ENCODE measurements around the gene ANKRD11. TPM values are rescaled to one million over a fixed set of nuclear protein-coding genes. Genes with fewer than 3 reads are reported as not detected.

Gene ANKRD11
- total RNA-seq, 1 experiment from 2014 or later = 99.4 TPM

DNA sequence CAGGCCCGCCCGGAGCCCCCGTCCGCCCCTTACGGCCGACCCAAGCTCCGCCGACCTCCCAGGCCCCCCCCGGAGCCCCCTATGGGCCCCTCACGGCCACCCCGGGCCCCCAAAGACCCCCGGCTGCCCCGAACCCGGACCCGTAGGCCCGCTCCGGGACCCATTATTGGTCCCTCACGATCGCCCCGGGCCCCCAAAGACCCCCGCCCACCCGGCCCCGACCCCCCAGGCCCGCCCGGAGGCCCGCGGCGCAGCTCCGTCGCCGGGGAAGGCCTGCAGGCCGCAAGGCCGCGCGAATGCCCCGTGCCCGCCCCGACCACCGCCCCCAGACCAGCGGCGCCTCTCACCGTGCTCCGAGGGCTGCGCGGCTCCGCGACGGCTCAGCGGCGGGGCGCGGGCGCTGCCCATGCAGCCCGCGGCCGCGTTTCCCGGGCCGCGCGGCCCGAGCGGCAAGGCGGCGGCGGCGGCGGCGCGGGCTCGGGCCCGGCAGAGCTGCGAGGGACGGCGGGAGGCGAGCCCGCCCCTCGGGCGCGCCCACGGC lies 393 bp downstream of the ANKRD11 start:
- no TSS peak for BruUV-seq (replicated peaks)
- TF ChIP-seq CTCF (IDR thresholded peaks at IDR 0.05) (no peak), REST (IDR thresholded peaks at IDR 0.05; ENCODE audit: insufficient read depth in 1 of 2, low read depth in 2 of 2, low read length in 1 of 2) (no peak), TCF7L2 (IDR thresholded peaks at IDR 0.05; ENCODE audit: low read depth, low read length) (no peak), POLR2AphosphoS5 (IDR thresholded peaks at IDR 0.05; ENCODE audit: low read depth, low read length) (no peak), SIN3A (IDR thresholded peaks at IDR 0.05; ENCODE audit: borderline replicate concordance, insufficient read depth, low read depth, low read length) (no peak)
- POLR2A ChIA-PET = no interaction called here
- H3K9me3 ChIP-seq (ENCODE audit: control insufficient read depth, insufficient read depth, low read depth, low read length) = no peaks in the 10 kb centered on the region
- DNase-seq (ENCODE audit: low read depth, low spot score) = no peak
- peak overlapping the region in 1 of 2 experiments; percentile 82; a peak in 2 of 4 replicates for H3K4me3 ChIP-seq (ENCODE audit: low read depth in 2 of 2, low read length in 2 of 2)
- intact Hi-C loops (cut with micrococcal nuclease; ENCODE audit: unreplicated experiment) (no loop called here), in situ Hi-C loops (cut with HindIII; ENCODE audit: low pct_unique_long_range_greater_than_20kb, low sequenced_read_pairs) (no loop called here)
- CTCF ChIA-PET = no interaction called here
- H3K4me1 ChIP-seq (ENCODE audit: control insufficient read depth, insufficient read depth, low read length) = peaks cover 29% of the 10 kb centered on the region
- no peak; the same call in 1 of the 2 replicates for ATAC-seq
- no peaks in the 10 kb centered on the region for H3K27me3 ChIP-seq (ENCODE audit: control insufficient read depth, insufficient read depth, low read length)
- H3K27ac ChIP-seq (ENCODE audit: low read length) = no peak overlapping the region
- peaks cover 6% of the 10 kb centered on the region; the same call in 1 of the 2 replicates for H3K36me3 ChIP-seq (ENCODE audit: control insufficient read depth, insufficient read depth, low read length)

- ChIA-PET POLR2A (interaction anchor here (0.6 to 0.7 kb wide), 3 partner anchors 17 to 169 kb away, joined by 3 to 7 read pairs (median 3); no protein-coding TSS in a partner anchor), CTCF (interaction anchor here (0.6 kb wide), 3 partner anchors 57 to 291 kb away, joined by 3 to 6 read pairs (median 4); no protein-coding TSS in a partner anchor)
- ATAC-seq = peak; percentile 39
- H3K27me3 ChIP-seq (ENCODE audit: control insufficient read depth, insufficient read depth, low read length) = no peaks in the 10 kb centered on the region
- H3K9me3 ChIP-seq (ENCODE audit: control insufficient read depth, insufficient read depth, low read depth, low read length) = no peaks in the 10 kb centered on the region
- intact Hi-C loops (cut with micrococcal nuclease; ENCODE audit: unreplicated experiment) (no loop called here), in situ Hi-C loops (cut with HindIII; ENCODE audit: low pct_unique_long_range_greater_than_20kb, low sequenced_read_pairs) (no loop called here)
- no TSS peak for BruUV-seq (replicated peaks)
- TF ChIP-seq TCF7L2 (IDR thresholded peaks at IDR 0.05; ENCODE audit: low read depth, low read length) (no peak), SIN3A (IDR thresholded peaks at IDR 0.05; ENCODE audit: borderline replicate concordance, insufficient read depth, low read depth, low read length) (peak; percentile 65; the same call in 1 of the 2 replicates), POLR2AphosphoS5 (IDR thresholded peaks at IDR 0.05; ENCODE audit: low read depth, low read length) (peak; percentile 52; the same call in 1 of the 2 replicates)
- H3K36me3 ChIP-seq (ENCODE audit: control insufficient read depth, insufficient read depth, low read length) = peaks cover 6% of the 10 kb centered on the region; the same call in 1 of the 2 replicates
- no peak for DNase-seq (ENCODE audit: low read depth, low spot score)
- peaks cover 36% of the 10 kb centered on the region for H3K4me1 ChIP-seq (ENCODE audit: control insufficient read depth, insufficient read depth, low read length)
- peak overlapping the region; percentile 89 for H3K27ac ChIP-seq (ENCODE audit: low read length)
- H3K4me3 ChIP-seq (ENCODE audit: low read depth in 2 of 2, low read length in 2 of 2) = peak overlapping the region; percentile 82 to 86
Observed at GRCh38 chr16:89489040-89489897, 1.1 kb downstream of the ANKRD11 start.

All from Panc1 (cell line).